ENCODE data around the gene POU2AF1. TPM values are rescaled to one million over a fixed set of nuclear protein-coding genes. Genes with fewer than 3 reads are reported as not detected.

Gene POU2AF1
- total RNA-seq, 6 experiments from 2014 or later, result 0.06 to 2.4 (median 0.63) TPM

- Histone ChIP-seq H3K27ac (no peak overlapping the region), H3K4me3 (no peak overlapping the region)
- 82% methylated on average over 3 of the region's 3 CpGs for WGBS (ENCODE audit: insufficient coverage, low coverage, low lambda C conversion rate, missing lambda C conversion rate)
Observed at GRCh38 chr11:111370270-111370901, 8.7 kb downstream of the POU2AF1 start.

DNA sequence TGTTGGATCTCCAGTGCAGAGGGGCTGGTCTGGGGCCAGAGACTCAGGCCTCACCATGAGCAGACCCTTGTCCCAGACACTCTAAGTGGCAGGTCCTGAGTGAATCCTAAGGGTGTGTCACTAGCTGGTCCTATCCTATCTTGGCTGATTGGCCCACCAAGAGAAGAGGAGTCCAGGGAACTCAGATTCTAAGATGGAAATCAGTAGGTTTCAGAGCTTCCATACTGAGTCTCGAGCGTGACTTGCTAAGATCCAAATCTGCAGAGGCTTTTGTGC is 10.9 kb downstream of the POU2AF1 start:
- H3K36me3 ChIP-seq, result no peaks in the 10 kb centered on the region
- intact Hi-C loops (cut with DNase I), result no loop called here
- ATAC-seq, result no peak

More at GRCh38 chr11:111370270-111370901, 8.7 kb downstream of the POU2AF1 start:
- no peaks in the 10 kb centered on the region for H3K4me1 ChIP-seq
- no peaks in the 10 kb centered on the region for H3K27me3 ChIP-seq
- TF ChIP-seq, protein P1, sequence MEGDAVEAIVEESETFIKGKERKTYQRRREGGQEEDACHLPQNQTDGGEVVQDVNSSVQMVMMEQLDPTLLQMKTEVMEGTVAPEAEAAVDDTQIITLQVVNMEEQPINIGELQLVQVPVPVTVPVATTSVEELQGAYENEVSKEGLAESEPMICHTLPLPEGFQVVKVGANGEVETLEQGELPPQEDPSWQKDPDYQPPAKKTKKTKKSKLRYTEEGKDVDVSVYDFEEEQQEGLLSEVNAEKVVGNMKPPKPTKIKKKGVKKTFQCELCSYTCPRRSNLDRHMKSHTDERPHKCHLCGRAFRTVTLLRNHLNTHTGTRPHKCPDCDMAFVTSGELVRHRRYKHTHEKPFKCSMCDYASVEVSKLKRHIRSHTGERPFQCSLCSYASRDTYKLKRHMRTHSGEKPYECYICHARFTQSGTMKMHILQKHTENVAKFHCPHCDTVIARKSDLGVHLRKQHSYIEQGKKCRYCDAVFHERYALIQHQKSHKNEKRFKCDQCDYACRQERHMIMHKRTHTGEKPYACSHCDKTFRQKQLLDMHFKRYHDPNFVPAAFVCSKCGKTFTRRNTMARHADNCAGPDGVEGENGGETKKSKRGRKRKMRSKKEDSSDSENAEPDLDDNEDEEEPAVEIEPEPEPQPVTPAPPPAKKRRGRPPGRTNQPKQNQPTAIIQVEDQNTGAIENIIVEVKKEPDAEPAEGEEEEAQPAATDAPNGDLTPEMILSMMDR (IDR thresholded peaks at IDR 0.05), result no peak
- no peak for TF ChIP-seq POLR2A (IDR thresholded peaks at IDR 0.05)
- DNase-seq (no peak), ATAC-seq (no peak)
- no peaks in the 10 kb centered on the region for H3K36me3 ChIP-seq
- no peaks in the 10 kb centered on the region for H3K9me3 ChIP-seq
- intact Hi-C loops (cut with DNase I), result loop anchor here in 1 of 2 donors (5.0 kb wide), 1 partner anchor 42 kb away; no protein-coding TSS in a partner anchor

DNA sequence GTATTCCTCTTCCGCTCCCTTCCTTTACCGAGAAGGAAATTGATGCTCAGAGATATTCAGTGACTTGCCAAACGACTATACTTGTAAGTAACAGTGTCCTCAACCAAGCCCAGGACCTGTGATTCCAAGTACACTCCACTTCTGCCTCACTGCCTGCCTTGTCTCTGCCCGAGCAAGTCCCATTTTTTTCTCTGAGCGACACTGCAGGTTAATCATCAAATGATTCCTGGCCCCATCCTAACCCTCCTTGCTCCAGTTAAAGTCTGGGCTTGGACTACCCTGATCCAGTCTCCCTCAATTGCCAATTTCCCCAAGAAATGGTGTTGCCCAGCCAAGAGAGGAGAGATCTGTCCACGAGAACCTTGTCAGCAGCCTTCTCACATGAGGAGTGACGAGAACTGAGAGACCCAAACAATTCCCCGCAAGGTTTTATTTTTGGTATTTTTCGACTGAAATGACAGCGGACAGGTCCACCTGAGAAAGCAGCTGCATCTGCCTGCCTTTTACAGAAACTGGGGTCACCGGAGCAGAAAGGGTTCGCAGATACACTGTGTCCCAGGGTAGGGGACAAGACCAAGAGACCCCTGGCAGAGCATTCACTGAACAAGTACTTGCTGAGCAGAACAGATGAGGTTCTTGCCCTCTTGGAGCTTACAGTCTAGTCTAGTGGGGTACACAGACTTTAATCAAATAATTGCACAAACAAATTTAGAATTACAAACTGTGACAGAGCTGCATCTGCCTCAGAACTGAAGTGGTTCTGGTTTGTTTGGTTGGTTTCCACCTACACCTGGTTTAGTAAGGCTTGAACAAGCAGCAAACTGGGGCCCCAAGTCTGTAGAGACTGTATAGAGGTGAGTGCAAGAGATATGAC is 11.4 kb downstream of the POU2AF1 start:
- H3K4me1 ChIP-seq, result peaks cover 0 to 11% (median 1%) of the 10 kb centered on the region in 4 donors
- no peaks in the 10 kb centered on the region for H3K9me3 ChIP-seq
- H3K36me3 ChIP-seq, result no peaks in the 10 kb centered on the region
- WGBS (ENCODE audit: insufficient coverage, low coverage, low lambda C conversion rate, missing lambda C conversion rate), result 86% methylated on average over 10 of the region's 12 CpGs
- intact Hi-C loops (cut with DNase I), result no loop called here
- H3K27me3 ChIP-seq, result no peaks in the 10 kb centered on the region
- ATAC-seq (no peak), DNase-seq (no peak)
- H3K27ac ChIP-seq, result no peak overlapping the region
- no peak overlapping the region for H3K4me3 ChIP-seq
- TF ChIP-seq, protein P1 (IDR thresholded peaks at IDR 0.05), result no peak
- no peak for TF ChIP-seq POLR2A (IDR thresholded peaks at IDR 0.05)

More for the DNA sequence above, 10.9 kb downstream of the POU2AF1 start:
- peaks cover 0 to 7% (median 0%) of the 10 kb centered on the region in 4 donors for H3K4me1 ChIP-seq
- no peak overlapping the region for H3K4me3 ChIP-seq
- no peaks in the 10 kb centered on the region for H3K9me3 ChIP-seq
- H3K27ac ChIP-seq, result no peak overlapping the region
- TF ChIP-seq POLR2A (IDR thresholded peaks at IDR 0.05), result no peak
- TF ChIP-seq, protein P1 (IDR thresholded peaks at IDR 0.05), result no peak
- H3K27me3 ChIP-seq, result no peaks in the 10 kb centered on the region
- WGBS (ENCODE audit: insufficient coverage, low coverage, low lambda C conversion rate, missing lambda C conversion rate), result 80% methylated on average over 1 of the region's 2 CpGs
- DNase-seq, result no peak

DNA sequence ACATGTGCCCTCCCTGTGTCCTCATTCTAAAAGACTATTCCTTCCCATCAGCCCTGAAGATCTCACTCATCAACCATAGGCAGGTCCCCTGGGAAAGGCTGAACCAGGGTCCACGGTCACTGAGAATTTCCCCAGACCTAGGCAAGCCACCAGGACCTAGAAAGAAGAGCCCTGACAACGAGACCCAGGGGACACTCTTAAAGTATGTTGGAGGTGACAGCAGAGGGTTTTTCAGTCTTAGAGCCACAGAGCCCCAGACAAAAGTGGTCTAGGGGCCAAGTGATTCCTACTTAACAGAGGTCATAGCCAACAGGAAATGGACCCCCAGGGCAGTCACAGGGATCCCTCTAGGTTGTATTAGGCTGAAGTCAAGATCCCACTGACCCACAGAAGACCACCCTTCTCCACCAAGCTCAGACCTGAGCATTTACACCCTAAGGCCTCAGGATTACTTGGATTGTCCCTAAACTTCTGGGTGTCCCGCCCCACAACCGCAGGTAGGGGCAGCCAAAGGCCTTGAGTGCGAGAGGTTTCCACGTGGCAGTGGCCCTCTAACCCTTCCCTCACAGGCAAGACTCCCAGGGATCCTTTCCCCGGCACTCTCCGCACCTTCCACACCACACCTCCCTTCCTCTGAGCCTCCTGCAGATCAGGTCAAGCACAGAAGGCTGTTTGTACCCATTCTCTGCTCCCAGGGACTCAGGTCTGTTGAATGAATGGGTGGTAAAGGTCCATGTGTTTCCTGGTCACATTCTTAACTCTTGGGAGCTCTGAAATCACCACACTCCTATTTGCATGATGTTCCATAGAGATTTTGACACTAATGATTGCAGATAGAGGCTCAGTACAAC is 12.3 kb downstream of the POU2AF1 start:
- no peaks in the 10 kb centered on the region for H3K27me3 ChIP-seq
- intact Hi-C loops (cut with DNase I), result no loop called here
- no peak overlapping the region for H3K27ac ChIP-seq
- no peaks in the 10 kb centered on the region for H3K9me3 ChIP-seq
- DNase-seq (no peak), ATAC-seq (no peak)
- no peak overlapping the region for H3K4me3 ChIP-seq
- WGBS (ENCODE audit: insufficient coverage, low coverage, low lambda C conversion rate, missing lambda C conversion rate), result 77% methylated on average over 3 of the region's 8 CpGs
- H3K4me1 ChIP-seq, result peaks cover 0 to 15% (median 6%) of the 10 kb centered on the region in 4 donors
- TF ChIP-seq, protein P1 (IDR thresholded peaks at IDR 0.05), result no peak
- TF ChIP-seq POLR2A (IDR thresholded peaks at IDR 0.05), result no peak
- no peaks in the 10 kb centered on the region for H3K36me3 ChIP-seq

All from right lobe of liver (tissue), 6 donors.